ENCODE results near the gene KAZN. TPM values are rescaled to one million over a fixed set of nuclear protein-coding genes. Genes with fewer than 3 reads are reported as not detected.

KAZN gene
- polyA plus RNA-seq, 1 donor (not counting 4 experiments of a cell fraction or from before 2014, with no cell fraction given) = 5.9 TPM

- no peak overlapping the region for H3K4me3 ChIP-seq (ENCODE audit: control insufficient read depth in 2 of 3, extremely low read depth in 1 of 3, insufficient read depth in 2 of 3, low read depth in 1 of 3, low read length in 3 of 3)
- H4K20me1 ChIP-seq (ENCODE audit: control insufficient read depth, extremely low read depth, insufficient read depth, low read length) = no peaks in the 10 kb centered on the region
- no peak for DNase-seq (ENCODE audit: low read depth, low spot score)
- H3K9ac ChIP-seq (ENCODE audit: control insufficient read depth, extremely low read depth, insufficient read depth, low read length) = no peak overlapping the region
- no peak overlapping the region for H2AFZ ChIP-seq (ENCODE audit: control insufficient read depth, low read length)
- H3K9me1 ChIP-seq (ENCODE audit: control insufficient read depth, extremely low read depth, insufficient read depth, low read length) = no peaks in the 10 kb centered on the region
- H3K4me2 ChIP-seq (ENCODE audit: control insufficient read depth, extremely low read depth, insufficient read depth, low read depth, low read length) = no peak overlapping the region
- H3K9me3 ChIP-seq (ENCODE audit: control insufficient read depth, low read depth, low read length) = no peaks in the 10 kb centered on the region
- no peaks in the 10 kb centered on the region for H3K27me3 ChIP-seq (ENCODE audit: control insufficient read depth, extremely low read depth, insufficient read depth, low read length)
- no peaks in the 10 kb centered on the region for H3K4me1 ChIP-seq (ENCODE audit: control insufficient read depth, extremely low read depth, insufficient read depth, low read length)
- no peak for TF ChIP-seq EZH2 (IDR thresholded peaks at IDR 0.05; ENCODE audit: low read length)
- TF ChIP-seq CTCF (optimal IDR thresholded peaks at IDR 0.05 in 1 of 3, IDR thresholded peaks at IDR 0.05 in 1 of 3, conservative IDR thresholded peaks at IDR 0.05 in 1 of 3; ENCODE audit: extremely low read depth in 1 of 3, insufficient read depth in 2 of 3, low read length in 3 of 3) = no peak
- H3K36me3 ChIP-seq (ENCODE audit: control insufficient read depth in 2 of 2, extremely low read depth in 1 of 2, insufficient read depth in 2 of 2, low read length in 2 of 2) = no peaks in the 10 kb centered on the region
- no peak for FAIRE-seq
- dilution Hi-C loops (cut with MboI; ENCODE audit: extremely low pct_ligation_motif_present, low sequenced_read_pairs) = no loop called here
- H3K79me2 ChIP-seq (ENCODE audit: control insufficient read depth, insufficient read depth, low read length) = no peaks in the 10 kb centered on the region
- no peak overlapping the region for H3K27ac ChIP-seq (ENCODE audit: control insufficient read depth, insufficient read depth, low read length)
Observed at GRCh38 chr1:14774225-14774624, 175.7 kb downstream of the KAZN start.

- dilution Hi-C loops (cut with MboI; ENCODE audit: extremely low pct_ligation_motif_present, low sequenced_read_pairs) = loop anchor here (25.0 kb wide), 1 partner anchor 312 kb away; no protein-coding TSS in a partner anchor
- H4K20me1 ChIP-seq (ENCODE audit: control insufficient read depth, extremely low read depth, insufficient read depth, low read length) = no peaks in the 10 kb centered on the region
- DNase-seq (ENCODE audit: low read depth, low spot score) = no peak
- H3K27ac ChIP-seq (ENCODE audit: control insufficient read depth, insufficient read depth, low read length) = no peak overlapping the region
- no peak for FAIRE-seq
- H3K9ac ChIP-seq (ENCODE audit: control insufficient read depth, extremely low read depth, insufficient read depth, low read length) = no peak overlapping the region
- H3K79me2 ChIP-seq (ENCODE audit: control insufficient read depth, insufficient read depth, low read length) = no peaks in the 10 kb centered on the region
- no peak overlapping the region for H3K4me2 ChIP-seq (ENCODE audit: control insufficient read depth, extremely low read depth, insufficient read depth, low read depth, low read length)
- no peaks in the 10 kb centered on the region for H3K36me3 ChIP-seq (ENCODE audit: control insufficient read depth in 2 of 2, extremely low read depth in 1 of 2, insufficient read depth in 2 of 2, low read length in 2 of 2)
- H3K27me3 ChIP-seq (ENCODE audit: control insufficient read depth, extremely low read depth, insufficient read depth, low read length) = no peaks in the 10 kb centered on the region
- H3K4me3 ChIP-seq (ENCODE audit: control insufficient read depth in 2 of 3, extremely low read depth in 1 of 3, insufficient read depth in 2 of 3, low read depth in 1 of 3, low read length in 3 of 3) = no peak overlapping the region
- no peak overlapping the region for H2AFZ ChIP-seq (ENCODE audit: control insufficient read depth, low read length)
- no peaks in the 10 kb centered on the region for H3K9me1 ChIP-seq (ENCODE audit: control insufficient read depth, extremely low read depth, insufficient read depth, low read length)
- no peaks in the 10 kb centered on the region for H3K4me1 ChIP-seq (ENCODE audit: control insufficient read depth, extremely low read depth, insufficient read depth, low read length)
- TF ChIP-seq EZH2 (IDR thresholded peaks at IDR 0.05; ENCODE audit: low read length) (no peak), CTCF (optimal IDR thresholded peaks at IDR 0.05 in 1 of 3, IDR thresholded peaks at IDR 0.05 in 1 of 3, conservative IDR thresholded peaks at IDR 0.05 in 1 of 3; ENCODE audit: extremely low read depth in 1 of 3, insufficient read depth in 2 of 3, low read length in 3 of 3) (no peak)
- H3K9me3 ChIP-seq (ENCODE audit: control insufficient read depth, low read depth, low read length) = no peaks in the 10 kb centered on the region
Observed at GRCh38 chr1:14774988-14775387, 176.5 kb downstream of the KAZN start.
